Measurements from ENCODE around the gene ACSM3.
"Not testable (repeated sequence)": the region's sequence is repeated elsewhere in the genome, so short reads cannot be mapped to it uniquely, and the experiment has no call there.

Gene ACSM3

GRCh38 chr16:20763461-20764232 lies at the start of gene ACSM3:
TSS of gene ACSM3 (plus strand) at chr16:20764014. CDS start at chr16:20770035, 6,021 bp downstream.
- DNase-seq (ENCODE audit: low read depth) = peak; percentile 7

- DNase-seq (ENCODE audit: low read depth) = not testable (repeated sequence)
Measured at GRCh38 chr16:20717718-20718117, 46.1 kb upstream of the ACSM3 start.

DNA sequence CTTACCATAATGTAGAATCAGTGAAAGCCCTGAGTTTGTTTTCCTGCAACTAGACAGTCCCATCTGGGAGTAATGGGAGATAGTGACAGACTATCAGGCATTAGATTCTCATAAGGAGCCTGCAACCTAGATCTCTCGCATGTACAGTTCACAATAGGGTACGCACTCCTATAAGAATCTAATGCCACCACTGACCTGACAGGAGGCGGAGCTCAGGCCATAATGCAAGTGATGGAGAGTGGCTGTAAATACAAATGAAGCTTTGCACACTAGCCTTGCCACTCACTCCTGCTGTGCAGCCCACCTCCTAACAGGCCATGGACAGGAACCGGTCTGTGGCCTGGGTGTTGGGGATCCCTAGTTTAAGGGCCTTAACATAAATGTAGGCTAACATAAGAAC lies 43.6 kb upstream of the ACSM3 start:
- no peak for DNase-seq (ENCODE audit: low read depth)

DNA sequence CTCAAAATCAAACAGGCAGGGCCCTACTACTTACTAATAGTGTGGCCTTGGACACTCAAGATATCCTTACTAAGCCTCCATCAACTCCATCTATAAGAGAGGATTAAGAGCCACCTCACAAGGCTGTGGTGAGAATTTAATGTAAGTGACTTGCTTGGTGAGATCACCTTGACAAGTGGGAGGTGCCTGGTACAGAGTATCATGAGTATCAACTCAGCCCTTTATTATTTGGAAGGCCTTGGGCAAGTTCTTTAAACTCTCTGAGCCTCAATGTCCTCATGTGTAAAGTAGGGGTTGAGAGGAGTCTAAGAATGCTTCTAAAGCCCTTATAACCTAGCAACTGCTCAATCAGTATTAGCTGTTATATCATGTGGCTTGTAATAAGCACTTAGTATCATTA lies 37.2 kb upstream of the ACSM3 start:
- DNase-seq (ENCODE audit: low read depth) = no peak

DNA sequence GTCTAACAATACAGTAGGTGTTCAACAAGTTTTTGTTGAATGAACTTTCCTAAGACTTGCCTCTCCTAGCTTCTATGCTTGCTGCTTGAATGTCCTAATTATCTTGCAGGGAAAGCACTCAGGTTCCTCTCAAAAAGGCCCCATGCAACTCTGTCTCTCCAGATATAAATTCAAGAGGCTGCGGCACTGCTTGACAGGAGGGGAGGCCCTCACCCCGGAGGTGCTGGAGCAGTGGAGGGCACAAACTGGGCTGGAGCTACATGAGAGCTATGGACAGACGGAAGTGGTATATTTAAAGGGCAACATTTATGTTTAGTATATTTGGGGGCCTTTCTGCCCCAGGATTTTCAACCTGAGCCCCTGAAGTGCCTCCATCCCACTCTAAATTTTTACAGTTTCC lies 36.6 kb upstream of the ACSM3 start:
- DNase-seq (ENCODE audit: low read depth) = no peak

DNA sequence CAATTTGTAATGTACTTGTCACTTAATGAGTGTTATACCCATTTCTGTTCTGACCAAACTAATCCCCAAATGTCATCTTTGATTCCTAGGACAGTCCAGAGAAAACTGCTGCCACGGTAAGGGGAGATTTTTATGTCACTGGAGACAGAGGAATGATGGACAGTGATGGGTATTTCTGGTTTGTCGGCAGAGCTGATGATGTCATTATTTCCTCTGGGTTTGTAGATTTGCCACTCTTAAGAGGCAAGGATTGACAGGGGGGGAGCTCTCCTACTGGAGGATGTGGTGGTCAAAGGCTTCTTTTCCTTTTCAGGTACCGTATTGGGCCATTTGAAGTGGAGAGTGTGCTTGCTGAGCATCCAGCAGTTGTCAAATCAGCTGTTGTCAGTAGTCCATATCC lies 34.7 kb upstream of the ACSM3 start:
- no peak for DNase-seq (ENCODE audit: low read depth)

DNA sequence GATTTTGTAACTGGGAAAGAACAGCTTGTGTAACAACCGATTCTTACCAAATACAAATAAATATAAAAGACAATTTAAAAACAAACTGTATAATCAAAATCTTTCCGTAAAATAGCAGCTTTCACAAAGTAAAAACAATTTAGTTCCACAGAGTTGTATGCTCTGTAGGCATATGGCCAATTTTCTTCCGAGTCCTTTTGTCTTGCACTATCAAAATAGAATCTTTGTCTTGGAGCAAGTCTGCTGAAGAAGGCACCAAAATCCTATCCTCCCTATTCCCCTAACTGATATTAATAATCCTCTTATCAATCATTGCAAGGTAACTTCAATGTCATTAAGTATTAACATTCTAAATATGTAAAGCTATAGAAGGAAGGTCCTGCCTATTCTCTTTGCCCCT lies 29.8 kb upstream of the ACSM3 start:
- DNase-seq (ENCODE audit: low read depth) = no peak

DNA sequence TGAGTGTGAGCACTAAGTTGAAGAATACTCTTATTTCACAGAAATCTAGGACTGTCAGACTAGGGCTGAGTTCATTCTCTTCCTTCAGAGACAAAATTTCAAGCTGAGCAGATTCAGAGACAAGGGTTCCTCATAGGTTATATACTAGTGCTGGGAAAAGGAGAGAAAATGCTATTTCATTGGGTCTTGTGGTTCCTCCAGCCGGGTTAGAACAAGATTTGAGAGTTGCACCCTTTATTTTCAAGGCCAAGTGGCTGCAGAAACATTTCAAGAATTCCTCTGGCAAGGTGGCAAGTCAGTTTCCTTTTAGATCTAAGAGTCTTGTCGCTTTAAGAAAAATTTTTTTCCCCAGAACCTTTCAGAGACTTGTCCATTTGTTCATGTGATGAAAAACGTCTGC lies 29.0 kb upstream of the ACSM3 start:
- DNase-seq (ENCODE audit: low read depth) = no peak

DNA sequence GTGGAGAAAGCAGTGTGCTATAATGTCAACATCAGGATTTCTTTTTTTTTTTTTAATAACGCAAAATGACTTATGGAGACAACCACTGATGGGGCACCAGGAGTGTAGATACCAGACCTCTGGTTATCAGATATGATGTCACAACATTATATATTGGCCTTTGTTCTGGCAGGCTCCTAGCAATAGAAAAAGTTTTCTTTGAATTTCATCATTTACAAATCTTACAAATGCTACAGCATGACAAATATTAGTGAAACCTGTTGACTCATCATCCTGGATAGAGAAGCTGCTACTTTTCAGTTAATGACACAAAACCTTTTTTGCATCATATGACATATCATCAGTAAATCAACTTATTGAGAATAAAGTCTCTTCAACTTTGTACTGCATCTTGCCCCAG lies 28.3 kb upstream of the ACSM3 start:
- DNase-seq (ENCODE audit: low read depth) = no peak

DNA sequence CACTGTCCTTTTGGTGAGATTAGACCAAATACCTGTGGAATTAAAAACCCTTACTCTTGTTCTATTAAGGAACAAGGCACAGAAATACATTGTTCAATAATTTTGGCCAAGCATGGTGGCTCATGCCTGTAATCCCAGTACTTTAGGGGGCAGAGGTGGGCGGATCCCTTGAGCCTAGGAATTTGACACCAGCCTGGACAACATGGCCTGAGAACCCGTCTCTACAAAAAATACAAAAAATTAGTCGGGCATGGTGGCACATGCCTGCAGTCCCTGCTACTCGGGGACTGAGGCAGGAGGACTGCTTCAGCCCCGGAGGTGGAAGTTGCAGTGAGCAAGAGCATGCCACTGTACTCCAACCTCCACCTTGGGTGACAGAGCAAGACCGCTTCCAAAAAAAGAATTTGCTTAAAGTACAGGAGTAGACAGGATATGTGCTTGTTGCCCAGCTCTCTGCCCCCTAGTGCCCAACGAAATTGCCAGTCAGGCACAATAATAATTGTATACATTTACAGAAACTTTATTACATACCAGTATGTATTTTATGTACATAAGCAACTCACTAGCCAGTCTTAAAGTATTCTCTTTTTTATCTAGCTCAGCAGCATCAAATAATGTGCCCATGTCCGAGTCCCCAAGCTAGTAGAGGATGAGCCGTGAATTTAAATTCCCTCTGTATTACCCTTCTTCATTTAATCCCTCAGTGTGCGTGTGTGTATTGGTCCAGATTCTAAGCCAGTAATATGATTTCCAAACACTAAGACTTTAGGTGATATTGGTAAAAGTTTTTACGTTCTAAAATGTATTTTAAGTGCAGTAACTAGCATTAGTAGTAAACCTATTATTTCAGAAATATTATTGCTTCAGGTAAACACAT lies 23.6 kb upstream of the ACSM3 start:
- no peak for DNase-seq (ENCODE audit: low read depth)

DNA sequence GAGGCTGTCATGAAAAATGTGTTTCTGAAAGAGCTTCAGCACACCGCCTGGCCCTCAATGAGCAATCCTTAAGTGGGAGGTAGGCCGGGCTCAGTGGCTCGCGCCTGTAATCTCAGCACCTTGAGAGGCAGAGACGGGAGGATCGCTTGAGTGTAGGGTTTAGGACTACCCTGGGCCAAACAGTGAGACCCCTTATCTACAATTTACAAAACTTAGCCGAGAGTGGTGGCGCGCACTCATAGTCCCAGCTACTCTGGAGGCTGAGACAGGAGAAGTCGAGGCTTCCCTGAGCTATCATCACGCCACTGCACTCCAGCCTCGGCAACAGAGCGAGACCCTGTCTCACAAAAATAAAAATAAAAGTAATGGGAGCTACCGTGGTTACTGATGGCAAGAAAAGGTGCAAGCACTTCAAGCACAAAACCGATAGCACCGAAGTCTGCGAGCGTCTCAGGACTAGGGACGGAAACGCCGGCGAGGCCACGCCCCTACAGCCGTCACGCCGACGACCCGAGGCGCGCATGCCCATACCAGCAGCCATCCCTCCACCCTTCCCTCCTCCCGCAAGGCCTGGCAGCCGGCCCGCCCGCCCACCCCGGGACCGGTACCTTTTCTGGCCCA lies 22.8 kb upstream of the ACSM3 start:
- peak; percentile 22 for DNase-seq (ENCODE audit: low read depth)

- DNase-seq (ENCODE audit: low read depth) = peak; percentile 73
Measured at GRCh38 chr16:20741554-20742285, 22.1 kb upstream of the ACSM3 start, which contains the start of gene THUMPD1. TSS of gene THUMPD1 (minus strand) at chr16:20741818. CDS start at chr16:20741739, 79 bp downstream.

DNA sequence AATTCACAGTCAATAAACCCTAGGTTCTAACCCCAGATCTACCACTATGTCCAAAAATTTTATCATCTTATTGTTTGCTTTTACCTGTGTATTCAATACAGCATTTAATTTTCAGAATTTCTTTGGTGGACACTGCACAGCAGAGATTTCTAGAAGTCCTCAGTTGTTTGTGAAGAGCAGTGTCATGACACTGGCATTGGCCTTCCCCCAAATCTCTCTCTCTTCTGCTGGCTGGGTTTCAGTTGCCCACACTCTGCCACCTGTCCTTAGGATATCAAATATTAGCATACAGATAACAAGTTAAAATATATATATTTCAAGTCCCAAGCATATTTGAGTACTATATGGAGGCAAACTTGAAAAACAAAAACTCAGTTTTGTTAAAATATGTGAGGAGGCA lies 20.2 kb upstream of the ACSM3 start:
- no peak for DNase-seq (ENCODE audit: low read depth)

- DNase-seq (ENCODE audit: low read depth) = no peak
Measured at GRCh38 chr16:20744922-20745440, 18.8 kb upstream of the ACSM3 start.

DNA sequence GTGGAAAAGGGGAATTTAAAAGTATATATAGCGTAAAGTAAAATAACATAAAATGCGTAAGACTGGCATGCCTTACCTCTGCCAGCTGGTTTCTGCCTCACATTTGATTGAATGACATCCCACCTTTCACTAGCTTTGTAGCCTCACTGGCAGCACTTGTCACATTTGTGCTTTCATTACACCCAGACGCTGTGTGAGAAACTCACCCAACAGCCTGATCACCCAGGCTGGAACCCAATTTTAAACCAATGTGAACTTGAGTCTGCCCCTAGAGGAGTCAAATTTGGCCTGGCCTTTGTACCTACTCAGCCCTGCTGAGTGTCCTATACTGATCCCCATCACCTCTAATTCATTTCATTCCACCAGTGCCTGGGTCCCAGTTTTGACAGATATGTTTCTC lies 17.4 kb upstream of the ACSM3 start:
- no peak for DNase-seq (ENCODE audit: low read depth)

- no peak for DNase-seq (ENCODE audit: low read depth)
Measured at GRCh38 chr16:20747030-20747816, 16.6 kb upstream of the ACSM3 start.

- DNase-seq (ENCODE audit: low read depth) = no peak
Measured at GRCh38 chr16:20749474-20749873, 14.3 kb upstream of the ACSM3 start.

DNA sequence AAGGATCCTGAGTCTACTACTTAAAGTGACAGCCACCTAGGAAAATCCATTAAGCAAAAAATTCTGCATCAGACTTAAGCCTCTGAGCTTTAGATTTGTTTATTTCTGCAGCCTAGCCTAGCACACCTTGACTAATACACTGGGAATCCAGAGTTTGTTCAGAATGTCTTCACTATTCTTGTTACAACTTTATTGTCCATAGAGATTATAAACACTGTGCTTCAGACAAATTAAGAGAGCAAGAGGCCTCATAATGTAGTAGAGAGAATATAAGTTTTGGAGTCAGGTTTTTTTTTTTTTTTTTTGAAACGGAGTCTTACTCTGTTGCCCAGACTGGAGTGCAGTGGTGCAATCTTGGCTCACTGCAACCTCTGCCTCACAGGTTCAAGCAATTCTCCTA lies 13.3 kb upstream of the ACSM3 start:
- no peak for DNase-seq (ENCODE audit: low read depth)

DNA sequence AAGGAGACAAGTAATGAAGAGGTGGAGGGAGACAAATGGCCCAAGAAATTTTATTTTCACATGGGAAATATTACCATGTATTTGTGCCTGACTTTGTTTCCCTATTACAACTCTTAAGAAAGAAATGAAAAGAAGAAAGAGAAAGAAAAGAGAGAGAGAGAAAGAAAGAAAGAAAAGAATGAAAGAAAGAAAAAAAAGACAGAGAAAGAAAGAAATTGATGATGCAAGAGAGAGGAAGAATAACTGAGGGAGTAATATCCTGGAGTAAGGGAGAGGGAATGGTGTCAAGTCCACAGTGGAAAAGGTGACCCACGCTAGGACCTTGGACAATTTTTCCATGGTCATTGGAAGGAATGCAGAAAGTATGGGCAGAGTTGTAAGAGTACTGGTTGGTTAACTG lies 10.1 kb upstream of the ACSM3 start:
- no peak for DNase-seq (ENCODE audit: low read depth)

GRCh38 chr16:20755238-20755637 lies 8.6 kb upstream of the ACSM3 start:
- DNase-seq (ENCODE audit: low read depth) = no peak

- not testable (repeated sequence) for DNase-seq (ENCODE audit: low read depth)
Measured at GRCh38 chr16:20755799-20756198, 8.0 kb upstream of the ACSM3 start.
